ENCODE data around the gene SNAPC2.

DNA sequence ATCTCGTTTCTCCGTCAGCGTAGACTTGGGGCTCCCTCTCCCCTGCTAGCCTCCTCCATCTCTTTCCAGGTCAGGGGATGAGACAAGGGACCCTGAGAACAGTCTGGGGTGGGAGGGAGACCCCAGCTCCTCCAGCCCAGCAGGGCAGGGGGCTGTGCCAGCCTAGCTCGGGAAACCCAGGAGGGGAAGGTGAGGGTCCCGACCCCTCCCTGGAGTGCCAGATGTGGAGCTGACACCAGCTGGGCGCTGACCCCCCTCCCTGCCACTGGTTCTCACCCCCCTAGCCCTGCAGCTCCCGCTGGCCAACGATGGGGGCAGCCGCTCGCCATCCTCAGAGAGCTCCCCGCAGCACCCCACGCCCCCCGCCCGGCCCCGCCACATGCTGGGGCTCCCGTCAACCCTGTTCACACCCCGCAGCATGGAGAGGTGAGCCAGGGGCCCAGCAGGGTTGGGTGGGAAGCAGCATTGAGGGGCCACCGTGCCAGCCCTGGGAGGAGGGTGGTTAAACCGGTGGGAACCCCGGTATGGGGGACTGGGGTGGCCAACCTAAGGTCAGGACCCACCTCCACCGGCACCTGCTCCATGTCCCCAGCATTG lies 10.6 kb upstream of the SNAPC2 start:
- TF ChIP-seq POLR2AphosphoS5 (IDR thresholded peaks at IDR 0.05; ENCODE audit: low read depth, low read length) (no peak), SMC3 (IDR thresholded peaks at IDR 0.05; ENCODE audit: low read depth, low read length) (no peak), MEF2A (IDR thresholded peaks at IDR 0.05; ENCODE audit: borderline replicate concordance, low read depth) (no peak)
- TF ChIP-seq, protein P1, sequence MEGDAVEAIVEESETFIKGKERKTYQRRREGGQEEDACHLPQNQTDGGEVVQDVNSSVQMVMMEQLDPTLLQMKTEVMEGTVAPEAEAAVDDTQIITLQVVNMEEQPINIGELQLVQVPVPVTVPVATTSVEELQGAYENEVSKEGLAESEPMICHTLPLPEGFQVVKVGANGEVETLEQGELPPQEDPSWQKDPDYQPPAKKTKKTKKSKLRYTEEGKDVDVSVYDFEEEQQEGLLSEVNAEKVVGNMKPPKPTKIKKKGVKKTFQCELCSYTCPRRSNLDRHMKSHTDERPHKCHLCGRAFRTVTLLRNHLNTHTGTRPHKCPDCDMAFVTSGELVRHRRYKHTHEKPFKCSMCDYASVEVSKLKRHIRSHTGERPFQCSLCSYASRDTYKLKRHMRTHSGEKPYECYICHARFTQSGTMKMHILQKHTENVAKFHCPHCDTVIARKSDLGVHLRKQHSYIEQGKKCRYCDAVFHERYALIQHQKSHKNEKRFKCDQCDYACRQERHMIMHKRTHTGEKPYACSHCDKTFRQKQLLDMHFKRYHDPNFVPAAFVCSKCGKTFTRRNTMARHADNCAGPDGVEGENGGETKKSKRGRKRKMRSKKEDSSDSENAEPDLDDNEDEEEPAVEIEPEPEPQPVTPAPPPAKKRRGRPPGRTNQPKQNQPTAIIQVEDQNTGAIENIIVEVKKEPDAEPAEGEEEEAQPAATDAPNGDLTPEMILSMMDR (IDR thresholded peaks at IDR 0.05): no peak
- TF ChIP-seq, protein P2, sequence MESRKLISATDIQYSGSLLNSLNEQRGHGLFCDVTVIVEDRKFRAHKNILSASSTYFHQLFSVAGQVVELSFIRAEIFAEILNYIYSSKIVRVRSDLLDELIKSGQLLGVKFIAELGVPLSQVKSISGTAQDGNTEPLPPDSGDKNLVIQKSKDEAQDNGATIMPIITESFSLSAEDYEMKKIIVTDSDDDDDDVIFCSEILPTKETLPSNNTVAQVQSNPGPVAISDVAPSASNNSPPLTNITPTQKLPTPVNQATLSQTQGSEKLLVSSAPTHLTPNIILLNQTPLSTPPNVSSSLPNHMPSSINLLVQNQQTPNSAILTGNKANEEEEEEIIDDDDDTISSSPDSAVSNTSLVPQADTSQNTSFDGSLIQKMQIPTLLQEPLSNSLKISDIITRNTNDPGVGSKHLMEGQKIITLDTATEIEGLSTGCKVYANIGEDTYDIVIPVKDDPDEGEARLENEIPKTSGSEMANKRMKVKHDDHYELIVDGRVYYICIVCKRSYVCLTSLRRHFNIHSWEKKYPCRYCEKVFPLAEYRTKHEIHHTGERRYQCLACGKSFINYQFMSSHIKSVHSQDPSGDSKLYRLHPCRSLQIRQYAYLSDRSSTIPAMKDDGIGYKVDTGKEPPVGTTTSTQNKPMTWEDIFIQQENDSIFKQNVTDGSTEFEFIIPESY (IDR thresholded peaks at IDR 0.05; ENCODE audit: borderline replicate concordance, low read depth): no peak
